ENCODE data around the gene LDHAL6A.

The LDHAL6A gene

GRCh38 chr11:18490736-18491485 is 35.3 kb downstream of the LDHAL6A start:
- DNase-seq (ENCODE audit: low spot score) = no peak

GRCh38 chr11:18491924-18492323 is 36.3 kb downstream of the LDHAL6A start:
- no peak for DNase-seq (ENCODE audit: low spot score)

GRCh38 chr11:18492888-18493287 is 37.2 kb downstream of the LDHAL6A start:
- DNase-seq (ENCODE audit: low spot score) = no peak

- DNase-seq (ENCODE audit: low spot score) = no peak
Measured at GRCh38 chr11:18493310-18493709, 37.7 kb downstream of the LDHAL6A start.

GRCh38 chr11:18495271-18495670 is 39.6 kb downstream of the LDHAL6A start:
- no peak for DNase-seq (ENCODE audit: low spot score)

- no peak for DNase-seq (ENCODE audit: low spot score)
Measured at GRCh38 chr11:18495703-18496102, 40.0 kb downstream of the LDHAL6A start.

GRCh38 chr11:18498039-18498438 is 42.4 kb downstream of the LDHAL6A start:
- DNase-seq (ENCODE audit: low spot score) = no peak

GRCh38 chr11:18501629-18502028 is 46.0 kb downstream of the LDHAL6A start:
- no peak for DNase-seq (ENCODE audit: low spot score)

- DNase-seq (ENCODE audit: low spot score) = no peak
Measured at GRCh38 chr11:18502352-18502751, 46.7 kb downstream of the LDHAL6A start.

GRCh38 chr11:18521122-18521521 is 65.5 kb downstream of the LDHAL6A start:
- DNase-seq (ENCODE audit: low spot score) = no peak

- DNase-seq (ENCODE audit: low spot score) = no peak
Measured at GRCh38 chr11:18522388-18522787, 66.7 kb downstream of the LDHAL6A start.

GRCh38 chr11:18523084-18523483 is 67.4 kb downstream of the LDHAL6A start:
- DNase-seq (ENCODE audit: low spot score) = peak; percentile 38

- DNase-seq (ENCODE audit: low spot score) = no peak
Measured at GRCh38 chr11:18524248-18524647, 68.6 kb downstream of the LDHAL6A start.

GRCh38 chr11:18526130-18526520 is 70.5 kb downstream of the LDHAL6A start:
- DNase-seq (ENCODE audit: low spot score) = no peak

- peak; percentile 92 for DNase-seq (ENCODE audit: low spot score)
Measured at GRCh38 chr11:18526521-18527296, 71.1 kb downstream of the LDHAL6A start, which contains the start of gene TSG101. TSS of gene TSG101 (minus strand) at chr11:18526942. CDS start at chr11:18526816, 126 bp downstream.

- DNase-seq (ENCODE audit: low spot score) = peak; percentile 68
Measured at GRCh38 chr11:18527512-18527911, 71.9 kb downstream of the LDHAL6A start.

All from LoVo (cell line).